Liver (tissue), 9 donors: ENCODE measurements around the gene PEX5L. TPM values are rescaled to one million over a fixed set of nuclear protein-coding genes. Genes with fewer than 3 reads are reported as not detected.

Experiments
- DNase-seq: peaks from one replicate; pipeline ENCODE4 v3.0.0-alpha.2; 2017; ENCODE audit warnings: low spot score
- H3K27ac ChIP-seq, 2 donors: one replicate each; pipeline ENCODE4 v1.7.0; 2013; ENCODE audit warnings: inconsistent platforms in 2 of 2, low read length in 2 of 2, control low read depth in 1 of 2, low read depth in 1 of 2, mild to moderate bottlenecking in 1 of 2
- H3K27me3 ChIP-seq, 4 donors: one replicate each; pipeline versions ENCODE4 v1.6.1 to v1.7.0; 2013; ENCODE audit warnings: low read length in 3 of 4, inconsistent platforms in 1 of 4, mild to moderate bottlenecking in 1 of 4, moderate library complexity in 1 of 4; ENCODE audit not compliant: control insufficient read depth in 4 of 4, insufficient read depth in 4 of 4
- H3K36me3 ChIP-seq, 4 donors: one replicate each; pipeline versions ENCODE4 v1.6.1 to v1.7.0; 2013; ENCODE audit warnings: low read length in 3 of 4, mild to moderate bottlenecking in 3 of 4, low read depth in 1 of 4, moderate library complexity in 1 of 4; ENCODE audit not compliant: control insufficient read depth in 4 of 4, insufficient read depth in 3 of 4
- H3K4me1 ChIP-seq, 4 donors: one replicate each; pipeline versions ENCODE4 v1.6.1 to v1.7.0; 2013; ENCODE audit warnings: low read length in 3 of 4, mild to moderate bottlenecking in 3 of 4, moderate library complexity in 1 of 4; ENCODE audit not compliant: control insufficient read depth in 4 of 4, insufficient read depth in 4 of 4
- H3K4me3 ChIP-seq, 3 donors: one replicate each; pipeline versions ENCODE4 v1.6.1 to v1.7.0; 2013; ENCODE audit warnings: low read length in 3 of 3, control low read depth in 1 of 3, low read depth in 1 of 3, mild to moderate bottlenecking in 1 of 3
- H3K9ac ChIP-seq, 2 donors: one replicate each; pipeline ENCODE4 v1.7.0; 2013; ENCODE audit warnings: low read length in 2 of 2, mild to moderate bottlenecking in 2 of 2, moderate library complexity in 2 of 2, control low read depth in 1 of 2, low read depth in 1 of 2
- H3K9me3 ChIP-seq, 4 donors: one replicate each; pipeline versions ENCODE4 v1.6.1 to v1.7.0; 2013; ENCODE audit warnings: low read length in 3 of 4; ENCODE audit not compliant: control insufficient read depth in 4 of 4
- EGR1 ChIP-seq, 2 donors: IDR thresholded peaks; 2 replicates each; pipeline ENCODE4 v1.6.1; 2016 to 2018; ENCODE audit warnings: antibody characterized with exemption in 2 of 2, low read depth in 2 of 2
- FOXA1 ChIP-seq: IDR thresholded peaks from 2 replicates; pipeline ENCODE4 v1.6.1; 2016; ENCODE audit warnings: antibody characterized with exemption
- FOXA2 ChIP-seq: IDR thresholded peaks from 2 replicates; pipeline ENCODE4 v1.6.1; 2016; ENCODE audit warnings: antibody characterized with exemption
- GABPA ChIP-seq, 2 donors: IDR thresholded peaks in 1 of 2; conservative IDR thresholded peaks in 1 of 2; 2 replicates each; pipeline ENCODE4 v1.6.1; 2016; ENCODE audit warnings: antibody characterized with exemption in 2 of 2, mild to moderate bottlenecking in 1 of 2, moderate library complexity in 1 of 2
- HNF4A ChIP-seq, 2 donors: conservative IDR thresholded peaks; 2 replicates each; pipeline ENCODE4 v1.6.1; 2016; ENCODE audit warnings: antibody characterized with exemption in 2 of 2, mild to moderate bottlenecking in 2 of 2
- HNF4G ChIP-seq: IDR thresholded peaks from 2 replicates; pipeline ENCODE4 v1.6.1; 2016; ENCODE audit warnings: antibody characterized with exemption
- JUND ChIP-seq, 2 donors: IDR thresholded peaks; 2 replicates each; pipeline ENCODE4 v1.6.1; 2016; ENCODE audit warnings: antibody characterized with exemption in 2 of 2
- MAX ChIP-seq: IDR thresholded peaks from 2 replicates; pipeline ENCODE4 v1.6.1; 2016; ENCODE audit warnings: antibody characterized with exemption
- NR2F2 ChIP-seq: IDR thresholded peaks from 2 replicates; pipeline ENCODE4 v1.6.1; 2016; ENCODE audit warnings: antibody characterized with exemption
- RAD21 ChIP-seq, 2 donors: IDR thresholded peaks; 2 replicates each; pipeline ENCODE4 v1.6.1; 2016; ENCODE audit warnings: antibody characterized with exemption in 2 of 2, mild to moderate bottlenecking in 2 of 2
- RXRA ChIP-seq, 2 donors: IDR thresholded peaks; 2 replicates each; pipeline ENCODE4 v1.6.1; 2017 to 2018; ENCODE audit warnings: antibody characterized with exemption in 2 of 2, mild to moderate bottlenecking in 1 of 2
- SP1 ChIP-seq: IDR thresholded peaks from 2 replicates; pipeline ENCODE4 v1.6.1; 2018; ENCODE audit warnings: antibody characterized with exemption, mild to moderate bottlenecking
- TAF1 ChIP-seq: conservative IDR thresholded peaks from 2 replicates; pipeline ENCODE4 v1.6.1; 2016; ENCODE audit warnings: antibody characterized with exemption, mild to moderate bottlenecking
- YY1 ChIP-seq: IDR thresholded peaks from 2 replicates; pipeline ENCODE4 v1.6.1; 2016; ENCODE audit warnings: antibody characterized with exemption, mild to moderate bottlenecking
- ZBTB33 ChIP-seq: IDR thresholded peaks from 2 replicates; pipeline ENCODE4 v1.6.1; 2016; ENCODE audit warnings: antibody characterized with exemption
- WGBS: extraction: QIAGEN DNeasy Blood & Tissue Kit; methylation state at CpG from one replicate; pipeline ENCODE4 v1.1.7; 2013; 5-methylcytosine and 5-hydroxymethylcytosine counted together
- polyA plus RNA-seq, 2 donors: library from polyadenylated mRNA; stranded (reverse) in 1 of 2; unstranded in 1 of 2; fragments of 200-250 nt in 1 of 2; fragments of >200 nt in 1 of 2; fragmentation: Nextera tagmentation in 1 of 2; extraction: Ambion mirVana in 1 of 2; gene quantifications; one replicate each; pipeline versions ENCODE4 v1.2.1 to v1.2.3, GENCODE V29; 2013 to 2015
- total RNA-seq, 2 donors: library from RNA; depleted of rRNA; stranded (reverse); fragments of >200 nt; gene quantifications; one replicate each; pipeline ENCODE4 v1.2.3, GENCODE V29; 2014
- TF ChIP-seq, protein P1 (sequence below): IDR thresholded peaks from 2 replicates; pipeline ENCODE4 v1.6.1; 2016; ENCODE audit warnings: antibody characterized with exemption
- TF ChIP-seq, protein P2 (sequence below): IDR thresholded peaks from 2 replicates; pipeline ENCODE4 v1.6.1; 2016; ENCODE audit warnings: antibody characterized with exemption, mild to moderate bottlenecking
- donor health status: healthy.
- donor health status: healthy.
- donor health status: healthy.
- donor health status: healthy.
- donor health status: healthy.

Gene PEX5L
- total and polyA plus RNA-seq, 4 donors: 0.03 TPM; not detected in 3

DNA sequence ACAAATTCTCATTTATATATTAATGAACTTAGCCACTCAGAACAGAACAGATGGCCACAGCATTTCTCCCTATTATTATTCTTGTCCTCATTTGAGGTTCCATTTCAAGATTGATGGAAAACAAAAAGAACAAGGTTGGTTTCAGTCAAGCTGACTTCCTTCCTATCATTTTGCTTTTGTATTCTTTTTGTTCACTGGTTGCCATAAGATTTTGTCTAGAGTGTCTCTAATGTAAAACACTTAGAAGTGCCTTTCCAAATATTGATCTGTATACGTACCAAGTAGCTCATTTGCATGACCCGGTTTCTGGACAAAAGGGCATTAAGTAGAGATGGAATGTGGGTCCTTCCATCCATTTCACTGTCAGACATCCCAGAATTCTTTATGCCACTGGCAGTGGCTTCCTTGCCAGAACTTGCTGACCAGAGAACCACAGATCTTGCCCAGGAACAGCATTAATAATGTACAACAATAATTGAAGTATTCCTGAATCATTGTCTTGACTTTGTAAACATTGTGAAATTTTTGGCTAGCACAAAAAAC, 63.8 kb downstream of the PEX5L start:
- H3K4me3 ChIP-seq: no peak overlapping the region
- H3K9ac ChIP-seq: no peak overlapping the region
- H3K27me3 ChIP-seq: peaks cover 0 to 3% (median 0%) of the 10 kb centered on the region in 4 donors
- no peaks in the 10 kb centered on the region for H3K4me1 ChIP-seq
- TF ChIP-seq TAF1: no peak
- TF ChIP-seq GABPA (IDR thresholded peaks at IDR 0.05 in 1 of 2, conservative IDR thresholded peaks at IDR 0.05 in 1 of 2): no peak
- TF ChIP-seq YY1: no peak
- no peak for TF ChIP-seq FOXA2
- no peak for TF ChIP-seq MAX
- no peak for TF ChIP-seq FOXA1
- no peak for TF ChIP-seq SP1
- TF ChIP-seq HNF4G: no peak
- no peak for TF ChIP-seq RXRA (IDR thresholded peaks at IDR 0.05)
- no peak for TF ChIP-seq HNF4A (conservative IDR thresholded peaks at IDR 0.05)
- TF ChIP-seq, protein P1, sequence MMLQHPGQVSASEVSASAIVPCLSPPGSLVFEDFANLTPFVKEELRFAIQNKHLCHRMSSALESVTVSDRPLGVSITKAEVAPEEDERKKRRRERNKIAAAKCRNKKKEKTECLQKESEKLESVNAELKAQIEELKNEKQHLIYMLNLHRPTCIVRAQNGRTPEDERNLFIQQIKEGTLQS: no peak
- TF ChIP-seq, protein P2, sequence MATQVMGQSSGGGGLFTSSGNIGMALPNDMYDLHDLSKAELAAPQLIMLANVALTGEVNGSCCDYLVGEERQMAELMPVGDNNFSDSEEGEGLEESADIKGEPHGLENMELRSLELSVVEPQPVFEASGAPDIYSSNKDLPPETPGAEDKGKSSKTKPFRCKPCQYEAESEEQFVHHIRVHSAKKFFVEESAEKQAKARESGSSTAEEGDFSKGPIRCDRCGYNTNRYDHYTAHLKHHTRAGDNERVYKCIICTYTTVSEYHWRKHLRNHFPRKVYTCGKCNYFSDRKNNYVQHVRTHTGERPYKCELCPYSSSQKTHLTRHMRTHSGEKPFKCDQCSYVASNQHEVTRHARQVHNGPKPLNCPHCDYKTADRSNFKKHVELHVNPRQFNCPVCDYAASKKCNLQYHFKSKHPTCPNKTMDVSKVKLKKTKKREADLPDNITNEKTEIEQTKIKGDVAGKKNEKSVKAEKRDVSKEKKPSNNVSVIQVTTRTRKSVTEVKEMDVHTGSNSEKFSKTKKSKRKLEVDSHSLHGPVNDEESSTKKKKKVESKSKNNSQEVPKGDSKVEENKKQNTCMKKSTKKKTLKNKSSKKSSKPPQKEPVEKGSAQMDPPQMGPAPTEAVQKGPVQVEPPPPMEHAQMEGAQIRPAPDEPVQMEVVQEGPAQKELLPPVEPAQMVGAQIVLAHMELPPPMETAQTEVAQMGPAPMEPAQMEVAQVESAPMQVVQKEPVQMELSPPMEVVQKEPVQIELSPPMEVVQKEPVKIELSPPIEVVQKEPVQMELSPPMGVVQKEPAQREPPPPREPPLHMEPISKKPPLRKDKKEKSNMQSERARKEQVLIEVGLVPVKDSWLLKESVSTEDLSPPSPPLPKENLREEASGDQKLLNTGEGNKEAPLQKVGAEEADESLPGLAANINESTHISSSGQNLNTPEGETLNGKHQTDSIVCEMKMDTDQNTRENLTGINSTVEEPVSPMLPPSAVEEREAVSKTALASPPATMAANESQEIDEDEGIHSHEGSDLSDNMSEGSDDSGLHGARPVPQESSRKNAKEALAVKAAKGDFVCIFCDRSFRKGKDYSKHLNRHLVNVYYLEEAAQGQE: no peak
- no peak for TF ChIP-seq RAD21 (IDR thresholded peaks at IDR 0.05)
- TF ChIP-seq JUND (IDR thresholded peaks at IDR 0.05): no peak
- no peak for TF ChIP-seq ZBTB33
- no peak for TF ChIP-seq EGR1 (IDR thresholded peaks at IDR 0.05; ENCODE audit: low read depth in 2 of 2)
- 63% methylated on average over 2 of the region's 2 CpGs for WGBS
- no peak for DNase-seq
- H3K27ac ChIP-seq: no peak overlapping the region
- H3K9me3 ChIP-seq: no peaks in the 10 kb centered on the region
- no peaks in the 10 kb centered on the region for H3K36me3 ChIP-seq

DNA sequence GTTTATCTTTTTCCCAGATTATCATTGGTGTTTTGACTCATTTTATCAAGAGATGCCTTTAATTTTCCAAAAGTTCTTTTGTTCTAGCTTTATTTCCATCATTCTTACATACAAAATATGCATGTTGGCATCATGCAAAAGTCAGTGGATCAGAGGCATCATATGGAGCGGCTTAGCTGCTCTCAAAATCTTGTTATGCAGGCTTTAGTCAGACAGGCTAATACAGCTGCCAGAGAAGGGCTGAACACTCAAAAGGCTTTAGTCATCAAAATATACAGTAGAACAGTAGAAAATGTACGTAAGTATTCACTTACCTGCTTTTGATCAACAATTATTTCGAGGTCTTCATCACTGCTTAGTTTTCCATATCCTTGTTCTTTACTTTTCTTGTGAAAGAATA, 65.5 kb downstream of the PEX5L start:
- 62% methylated on average over 3 of the region's 3 CpGs for WGBS
- Histone ChIP-seq H3K9me3 (no peaks in the 10 kb centered on the region), H3K36me3 (no peaks in the 10 kb centered on the region), H3K9ac (no peak overlapping the region), H3K27me3 (peaks cover 0 to 3% (median 0%) of the 10 kb centered on the region in 4 donors), H3K27ac (no peak overlapping the region), H3K4me1 (no peaks in the 10 kb centered on the region), H3K4me3 (no peak overlapping the region)
- DNase-seq: no peak
- TF ChIP-seq JUND (IDR thresholded peaks at IDR 0.05) (no peak), HNF4A (conservative IDR thresholded peaks at IDR 0.05) (no peak), MAX (no peak), HNF4G (no peak), TAF1 (no peak), NR2F2 (no peak), ZBTB33 (no peak), RAD21 (IDR thresholded peaks at IDR 0.05) (no peak), FOXA2 (no peak)
- TF ChIP-seq, protein P2: no peak
- TF ChIP-seq, protein P1: no peak
